ENCODE results near the gene CFAP126.

DNA sequence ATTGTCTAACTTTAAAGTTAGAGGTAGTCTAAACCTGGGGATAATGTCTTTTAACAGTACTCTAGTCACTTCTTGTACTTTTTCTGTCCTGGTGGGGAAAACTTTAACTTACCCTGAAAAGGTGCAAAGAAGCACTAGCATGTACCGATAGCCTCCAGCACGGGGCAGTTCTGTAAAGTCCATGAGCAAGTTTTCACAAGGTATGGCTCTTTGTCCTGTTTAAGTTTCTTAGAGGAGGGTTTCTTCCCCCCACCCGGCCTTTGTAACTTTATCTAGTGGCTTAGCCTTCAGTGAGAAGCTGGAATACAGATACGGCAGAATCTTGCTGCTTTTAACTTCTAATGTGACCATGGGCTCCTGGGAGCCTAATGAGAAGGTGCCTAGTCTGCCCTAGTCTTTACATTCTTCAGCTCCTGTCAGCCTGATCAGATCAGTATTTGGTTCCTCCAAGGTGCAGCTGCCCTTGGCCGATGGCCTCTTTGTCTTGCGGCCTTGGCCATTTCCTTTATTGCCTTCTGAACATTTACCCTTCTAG is 39.8 kb upstream of the CFAP126 start:
- no peak for TF ChIP-seq PAX5 (IDR thresholded peaks at IDR 0.05; ENCODE audit: insufficient read depth, low read length, severe bottlenecking)
- no peak for TF ChIP-seq POLR2A (IDR thresholded peaks at IDR 0.05; ENCODE audit: low read depth, low read length)
- TF ChIP-seq POLR2AphosphoS5 (IDR thresholded peaks at IDR 0.05; ENCODE audit: low read depth, low read length) = no peak
- TF ChIP-seq TAF1 (IDR thresholded peaks at IDR 0.05; ENCODE audit: low read depth, low read length) = no peak
- no peak for TF ChIP-seq SPI1 (IDR thresholded peaks at IDR 0.05; ENCODE audit: low read depth, low read length)
